ENCODE results near the gene SOCS6.

DNA sequence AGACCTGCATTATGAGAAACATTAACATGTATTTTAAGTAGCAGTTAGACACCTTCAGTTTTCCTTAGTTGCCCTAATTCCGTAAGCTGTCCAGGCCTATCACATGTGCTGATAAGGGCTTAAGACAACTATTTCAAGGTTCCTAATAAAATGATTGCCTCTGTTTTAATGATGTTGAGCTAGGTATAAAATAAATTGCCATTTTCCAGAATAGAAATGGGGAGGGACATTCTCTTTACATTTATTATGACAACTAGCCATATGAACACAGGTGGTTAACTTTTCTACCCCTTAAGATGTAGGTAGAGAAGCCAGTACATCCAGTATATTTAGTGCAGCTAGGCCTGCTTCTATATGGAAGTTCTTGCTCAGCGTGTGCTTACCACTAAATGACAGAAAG lies 65.9 kb downstream of the SOCS6 start:
- TF ChIP-seq, protein P1, sequence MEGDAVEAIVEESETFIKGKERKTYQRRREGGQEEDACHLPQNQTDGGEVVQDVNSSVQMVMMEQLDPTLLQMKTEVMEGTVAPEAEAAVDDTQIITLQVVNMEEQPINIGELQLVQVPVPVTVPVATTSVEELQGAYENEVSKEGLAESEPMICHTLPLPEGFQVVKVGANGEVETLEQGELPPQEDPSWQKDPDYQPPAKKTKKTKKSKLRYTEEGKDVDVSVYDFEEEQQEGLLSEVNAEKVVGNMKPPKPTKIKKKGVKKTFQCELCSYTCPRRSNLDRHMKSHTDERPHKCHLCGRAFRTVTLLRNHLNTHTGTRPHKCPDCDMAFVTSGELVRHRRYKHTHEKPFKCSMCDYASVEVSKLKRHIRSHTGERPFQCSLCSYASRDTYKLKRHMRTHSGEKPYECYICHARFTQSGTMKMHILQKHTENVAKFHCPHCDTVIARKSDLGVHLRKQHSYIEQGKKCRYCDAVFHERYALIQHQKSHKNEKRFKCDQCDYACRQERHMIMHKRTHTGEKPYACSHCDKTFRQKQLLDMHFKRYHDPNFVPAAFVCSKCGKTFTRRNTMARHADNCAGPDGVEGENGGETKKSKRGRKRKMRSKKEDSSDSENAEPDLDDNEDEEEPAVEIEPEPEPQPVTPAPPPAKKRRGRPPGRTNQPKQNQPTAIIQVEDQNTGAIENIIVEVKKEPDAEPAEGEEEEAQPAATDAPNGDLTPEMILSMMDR (IDR thresholded peaks at IDR 0.05; ENCODE audit: low read depth, low read length) = no peak
- TF ChIP-seq EZH2phosphoT487 (IDR thresholded peaks at IDR 0.05; ENCODE audit: low read depth) = no peak

Measured in OCI-LY3 (cell line).